Psoas muscle (tissue), 8 donors: Measurements from ENCODE around the gene FHOD1. TPM values are rescaled to one million over a fixed set of nuclear protein-coding genes. Genes with fewer than 3 reads are reported as not detected.
A peak's percentile ranks its signal among the peaks of the same experiment; 100 is the strongest.

ENCODE experiments used
- ATAC-seq, 4 donors: fragments of 200-7000 bp; cut with Tn5 transposase; one replicate each; pipeline ENCODE4 v1.9.1; 2020; ENCODE audit warnings: moderate library complexity in 3 of 4, mild to moderate bottlenecking in 2 of 4
- DNase-seq, 2 donors: peaks; one replicate each; pipeline ENCODE4 v3.0.0-alpha.2; 2020
- H3K27ac ChIP-seq: fragments of 200-600 bp; one replicate; pipeline ENCODE4 v1.8.0; 2022
- H3K27me3 ChIP-seq, 3 donors: fragments of 200-600 bp in 1 of 3; one replicate each; pipeline versions ENCODE4 v1.6.1 to v1.8.0; 2013 to 2022; ENCODE audit warnings: low read length in 2 of 3, mild to moderate bottlenecking in 2 of 3, moderate library complexity in 1 of 3; ENCODE audit not compliant: insufficient read depth in 3 of 3
- H3K36me3 ChIP-seq, 2 donors: fragments of 200-600 bp in 1 of 2; one replicate each; pipeline versions ENCODE4 v1.6.1 to v1.8.0; 2013 to 2022; ENCODE audit warnings: low read depth in 1 of 2, mild to moderate bottlenecking in 1 of 2, moderate library complexity in 1 of 2; ENCODE audit not compliant: insufficient read depth in 1 of 2
- H3K4me1 ChIP-seq: fragments of 200-600 bp; one replicate; pipeline ENCODE4 v1.8.0; 2022
- H3K4me3 ChIP-seq: fragments of 200-600 bp; one replicate; pipeline ENCODE4 v1.8.0; 2022; ENCODE audit warnings: mild to moderate bottlenecking
- H3K9me3 ChIP-seq: fragments of 200-600 bp; one replicate; pipeline ENCODE4 v1.8.0; 2022
- CTCF ChIP-seq: fragments of 200-600 bp; IDR thresholded peaks from one replicate; pipeline ENCODE4 v1.8.0; 2022; ENCODE audit warnings: antibody characterized with exemption
- WGBS, 3 donors: extraction: QIAGEN DNeasy Blood & Tissue Kit; methylation state at CpG; one replicate each; pipeline versions ENCODE4 v1.1.6 to v1.1.7; 2013; 5-methylcytosine and 5-hydroxymethylcytosine counted together
- intact Hi-C, 2 donors: fragments of 100-400 bp; cut with DNase I; formaldehyde crosslinking; loops; one replicate each; pipeline versions ENCODE4 v1.11.0 to v1.14.2; 2022
- long read RNA-seq, 2 donors: library from polyadenylated mRNA; unstranded; transcript quantifications; one replicate each; pipeline ENCODE4 v2.0.0, GENCODE V29; 2021
- polyA plus RNA-seq, 3 donors: library from polyadenylated mRNA; stranded (reverse); fragments of 200-250 nt; gene quantifications; one replicate each; pipeline ENCODE4 v1.2.3, GENCODE V29; 2013
- total RNA-seq, 4 donors: library from RNA; stranded (reverse); fragmentation: NEBNext Ultra II Directional in 2 of 4; extraction: Animal tissue kit (Norgen Biotek cat#: 25700) in 2 of 4; gene quantifications; one replicate each; pipeline versions ENCODE4 v1.2.1 to v1.2.4, GENCODE V29; 2021 to 2023
- donor health status: healthy with polysubstance abuse.
- donor health status: DM: no; HTN: no; CAD: no; lungs with moderate emphysema.
- donor health status: Bipolar disorder and iron deficiency.
- donor health status: healthy.
- donor health status: DM: yes; HTN: yes; CAD: no.
- donor health status: DM: no; HTN: no; CAD: no.
- donor health status: DM: no; HTN: no; CAD: no.
- donor health status: DM: yes; HTN: yes; CAD: no.

Gene FHOD1
- total RNA-seq (100 to 1,000 TPM in 3 of 4 donors, 10 to 100 TPM in 1; 61.5 to 154 (median 124) TPM), polyA plus RNA-seq (10 to 100 TPM; 16.9 to 48.7 (median 27.2) TPM)
- long read RNA-seq, donor 1, partial matches to known transcripts: 28 of 35 reads
- long read RNA-seq, donor 1, other reads (novel, unspliced or antisense): 6 of 35 reads
- long read RNA-seq, donor 2, partial matches to known transcripts: 62 of 81 reads
- long read RNA-seq, donor 2, other reads (novel, unspliced or antisense): 18 of 81 reads

GRCh38 chr16:67247192-67248072 lies at the start of gene FHOD1:
TSS of gene FHOD1 (minus strand) at chr16:67247481. CDS start at chr16:67247410, 71 bp downstream.
- peak; percentile 63 to 71 (median 70) for ATAC-seq
- 0% methylated on average over 53 to 60 of the region's 60 CpGs for WGBS, 3 donors

GRCh38 chr16:67296420-67296819 lies 49.1 kb upstream of the FHOD1 start:
- DNase-seq: no peak
- no peaks in the 10 kb centered on the region for H3K4me1 ChIP-seq
- TF ChIP-seq CTCF: no peak
- ATAC-seq: no peak
- H3K4me3 ChIP-seq: no peak overlapping the region
- H3K27ac ChIP-seq: no peak overlapping the region
- no peaks in the 10 kb centered on the region for H3K9me3 ChIP-seq
- no peaks in the 10 kb centered on the region for H3K36me3 ChIP-seq
- no peaks in the 10 kb centered on the region for H3K27me3 ChIP-seq
- intact Hi-C loops: no loop called here
- WGBS, 3 donors: 67 to 84% (median 73%) methylated on average over 3 of the region's 3 CpGs

More at GRCh38 chr16:67247192-67248072, at the start of gene FHOD1:
- Histone ChIP-seq H3K27ac (peak within 1 kb of the TSS; percentile 99), H3K4me3 (peak within 1 kb of the TSS; percentile 94), H3K36me3 (no peaks in the 10 kb centered on the region), H3K27me3 (no peaks in the 10 kb centered on the region), H3K9me3 (no peaks in the 10 kb centered on the region), H3K4me1 (peaks cover 38% of the 10 kb centered on the region)
- intact Hi-C loops: no loop called here
- peak; percentile 98 to 99 for DNase-seq
- no peak for TF ChIP-seq CTCF

GRCh38 chr16:67294938-67295361 lies 47.7 kb upstream of the FHOD1 start:
- Histone ChIP-seq H3K27me3 (no peaks in the 10 kb centered on the region), H3K9me3 (no peaks in the 10 kb centered on the region), H3K27ac (no peak overlapping the region), H3K4me1 (no peaks in the 10 kb centered on the region), H3K4me3 (no peak overlapping the region), H3K36me3 (no peaks in the 10 kb centered on the region)
- no peak for TF ChIP-seq CTCF
- intact Hi-C loops: no loop called here
- 40 to 53% (median 45%) methylated on average over 7 of the region's 7 CpGs for WGBS, 3 donors
- DNase-seq (no peak), ATAC-seq (no peak)

- DNase-seq (no peak), ATAC-seq (no peak)
- H3K4me1 ChIP-seq: no peaks in the 10 kb centered on the region
- H3K27ac ChIP-seq: no peak overlapping the region
- intact Hi-C loops: no loop called here
- WGBS, 3 donors: 84 to 90% (median 87%) methylated on average over 4 of the region's 4 CpGs
- TF ChIP-seq CTCF: no peak
- no peaks in the 10 kb centered on the region for H3K9me3 ChIP-seq
- no peak overlapping the region for H3K4me3 ChIP-seq
- H3K27me3 ChIP-seq: no peaks in the 10 kb centered on the region
- H3K36me3 ChIP-seq: no peaks in the 10 kb centered on the region
Measured at GRCh38 chr16:67294171-67294757, 47.0 kb upstream of the FHOD1 start.
